ENCODE measurements around the gene MYO10.

GRCh38 chr5:16912080-16912479 lies 24.0 kb downstream of the MYO10 start:
- TF ChIP-seq CTCF (IDR thresholded peaks at IDR 0.05) (no peak), POLR2A (IDR thresholded peaks at IDR 0.05) (no peak)
